Kidney epithelial cell (primary cell): ENCODE results near the gene FBXL13. TPM values are rescaled to one million over a fixed set of nuclear protein-coding genes. Genes with fewer than 3 reads are reported as not detected.
A peak's percentile ranks its signal among the peaks of the same experiment; 100 is the strongest.
"Not testable (repeated sequence)": the region's sequence is repeated elsewhere in the genome, so short reads cannot be mapped to it uniquely, and the experiment has no call there.

Experiments
- DNase-seq: peaks from one replicate; pipeline ENCODE4 v3.0.0-alpha.2; 2010; ENCODE audit warnings: low read depth
- H3K27me3 ChIP-seq: 2 replicates; pipeline ENCODE4 v1.6.0; 2011; ENCODE audit warnings: low read length; ENCODE audit not compliant: control insufficient read depth, insufficient read depth
- H3K36me3 ChIP-seq: 2 replicates; pipeline ENCODE4 v1.5.1; 2011; ENCODE audit warnings: low read length; ENCODE audit not compliant: control insufficient read depth, insufficient read depth
- H3K4me3 ChIP-seq: 2 replicates; pipeline ENCODE4 v1.5.1; 2011; ENCODE audit warnings: low read depth, mild to moderate bottlenecking, control low read depth, low read length
- total RNA-seq: library from RNA; depleted of rRNA; stranded (reverse); fragments of >200 nt; gene quantifications from 2 replicates; pipeline ENCODE4 v1.2.3, GENCODE V29; 2015
- TF ChIP-seq, protein P1 (sequence below): IDR thresholded peaks from 2 replicates; pipeline ENCODE4 v1.5.1; 2011; ENCODE audit warnings: mild to moderate bottlenecking, moderate library complexity, low read length, control low read depth, inconsistent platforms; ENCODE audit not compliant: insufficient read depth, poor library complexity, severe bottlenecking

Gene FBXL13
- total RNA-seq, 1 donor from 2014 or later: 3.1 TPM

- Histone ChIP-seq H3K4me3 (no peak overlapping the region), H3K36me3 (no peaks in the 10 kb centered on the region), H3K27me3 (no peaks in the 10 kb centered on the region)
- TF ChIP-seq, protein P1, sequence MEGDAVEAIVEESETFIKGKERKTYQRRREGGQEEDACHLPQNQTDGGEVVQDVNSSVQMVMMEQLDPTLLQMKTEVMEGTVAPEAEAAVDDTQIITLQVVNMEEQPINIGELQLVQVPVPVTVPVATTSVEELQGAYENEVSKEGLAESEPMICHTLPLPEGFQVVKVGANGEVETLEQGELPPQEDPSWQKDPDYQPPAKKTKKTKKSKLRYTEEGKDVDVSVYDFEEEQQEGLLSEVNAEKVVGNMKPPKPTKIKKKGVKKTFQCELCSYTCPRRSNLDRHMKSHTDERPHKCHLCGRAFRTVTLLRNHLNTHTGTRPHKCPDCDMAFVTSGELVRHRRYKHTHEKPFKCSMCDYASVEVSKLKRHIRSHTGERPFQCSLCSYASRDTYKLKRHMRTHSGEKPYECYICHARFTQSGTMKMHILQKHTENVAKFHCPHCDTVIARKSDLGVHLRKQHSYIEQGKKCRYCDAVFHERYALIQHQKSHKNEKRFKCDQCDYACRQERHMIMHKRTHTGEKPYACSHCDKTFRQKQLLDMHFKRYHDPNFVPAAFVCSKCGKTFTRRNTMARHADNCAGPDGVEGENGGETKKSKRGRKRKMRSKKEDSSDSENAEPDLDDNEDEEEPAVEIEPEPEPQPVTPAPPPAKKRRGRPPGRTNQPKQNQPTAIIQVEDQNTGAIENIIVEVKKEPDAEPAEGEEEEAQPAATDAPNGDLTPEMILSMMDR: no peak
- no peak for DNase-seq
Measured at GRCh38 chr7:103106005-103106702, 31.6 kb upstream of the FBXL13 start.

- TF ChIP-seq, protein P1: no peak
- H3K4me3 ChIP-seq: no peak overlapping the region
- DNase-seq: no peak
- H3K27me3 ChIP-seq: no peaks in the 10 kb centered on the region
- H3K36me3 ChIP-seq: no peaks in the 10 kb centered on the region
Measured at GRCh38 chr7:103101543-103101942, 26.9 kb upstream of the FBXL13 start.

DNA sequence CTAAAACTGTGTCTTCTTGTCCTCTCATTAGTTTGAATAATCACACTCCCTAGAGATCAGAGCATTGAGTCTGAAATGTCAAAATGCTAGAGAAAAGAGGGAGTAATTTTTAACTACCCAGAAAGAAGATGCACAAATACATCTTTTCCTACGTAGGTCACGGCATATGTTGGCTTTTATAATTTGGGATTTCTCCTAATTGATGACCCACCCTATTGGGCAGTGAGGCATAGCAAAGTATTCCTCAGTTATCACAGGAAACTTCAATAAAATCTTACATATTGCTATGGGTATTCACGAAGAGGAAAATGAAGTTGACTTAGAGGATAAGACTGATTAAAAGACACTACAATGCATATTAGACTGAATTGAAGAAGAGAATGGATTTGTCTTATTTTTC is 25.8 kb upstream of the FBXL13 start:
- Histone ChIP-seq H3K27me3 (no peaks in the 10 kb centered on the region), H3K36me3 (no peaks in the 10 kb centered on the region), H3K4me3 (no peak overlapping the region)
- TF ChIP-seq, protein P1: no peak
- DNase-seq: no peak

DNA sequence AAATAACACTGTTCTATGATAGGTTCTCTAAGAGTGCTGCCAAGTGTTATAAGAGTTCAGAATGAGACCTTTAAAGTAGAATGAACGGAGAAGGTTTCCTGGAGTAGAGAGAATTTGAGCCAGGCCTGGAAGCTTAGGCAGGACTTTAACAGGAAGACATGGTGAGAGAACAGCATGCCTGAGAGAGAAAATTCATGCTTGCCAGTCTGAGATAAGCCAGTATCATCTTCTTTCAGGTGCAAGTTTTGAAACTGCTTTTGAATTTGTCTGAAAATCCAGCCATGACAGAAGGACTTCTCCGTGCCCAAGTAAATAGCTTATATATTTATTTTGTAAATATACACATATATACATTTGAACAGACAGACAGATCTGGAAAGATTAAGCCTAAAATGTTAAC is 22.4 kb upstream of the FBXL13 start:
- no peak for DNase-seq
- Histone ChIP-seq H3K27me3 (no peaks in the 10 kb centered on the region), H3K4me3 (no peak overlapping the region), H3K36me3 (no peaks in the 10 kb centered on the region)
- TF ChIP-seq, protein P1: no peak

DNA sequence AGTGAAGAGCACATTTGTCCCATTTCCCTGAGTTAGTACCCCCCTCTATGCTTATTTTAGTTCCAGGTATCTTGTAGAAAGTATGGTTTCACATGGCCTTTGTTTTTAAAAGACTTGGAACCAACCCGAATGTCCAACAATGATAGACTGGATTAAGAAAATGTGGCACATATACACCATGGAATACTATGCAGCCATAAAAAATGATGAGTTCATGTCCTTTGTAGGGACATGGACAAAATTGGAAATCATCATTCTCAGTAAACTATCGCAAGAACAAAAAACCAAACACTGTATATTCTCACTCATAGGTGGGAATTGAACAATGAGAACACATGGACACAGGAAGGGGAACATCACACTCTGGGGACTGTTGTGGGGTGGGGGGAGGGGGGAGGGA is 21.0 kb upstream of the FBXL13 start:
- DNase-seq, H3K36me3 ChIP-seq, H3K4me3 ChIP-seq, H3K27me3 ChIP-seq: not testable (repeated sequence)

DNA sequence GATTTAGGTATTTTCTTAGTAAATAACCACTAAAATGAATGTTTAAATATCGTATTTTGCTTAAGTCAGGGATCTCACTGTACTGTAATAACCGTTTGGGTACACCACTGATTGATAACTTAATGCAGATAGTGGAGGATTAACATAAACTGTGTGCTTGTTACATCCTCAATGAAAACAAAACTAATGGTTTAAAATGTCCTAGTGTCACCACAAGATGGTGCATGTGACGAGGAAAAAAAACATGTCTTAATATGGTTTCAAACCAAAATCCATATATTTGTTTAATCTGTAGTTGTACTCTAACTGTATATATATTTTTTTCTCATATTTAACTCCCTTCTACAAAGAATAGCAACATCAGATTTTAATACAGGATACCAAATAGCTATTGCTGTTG is 19.5 kb upstream of the FBXL13 start:
- no peak overlapping the region for H3K4me3 ChIP-seq
- H3K36me3 ChIP-seq: no peaks in the 10 kb centered on the region
- no peaks in the 10 kb centered on the region for H3K27me3 ChIP-seq
- TF ChIP-seq, protein P1: peak; percentile 2
- no peak for DNase-seq
